Fibroblast of skin of back (primary cell): Measurements from ENCODE around the gene NR2C2.

Experiments used
- DNase-seq: peaks from one replicate; pipeline ENCODE4 v3.0.0-alpha.2; 2013

The NR2C2 gene

DNA sequence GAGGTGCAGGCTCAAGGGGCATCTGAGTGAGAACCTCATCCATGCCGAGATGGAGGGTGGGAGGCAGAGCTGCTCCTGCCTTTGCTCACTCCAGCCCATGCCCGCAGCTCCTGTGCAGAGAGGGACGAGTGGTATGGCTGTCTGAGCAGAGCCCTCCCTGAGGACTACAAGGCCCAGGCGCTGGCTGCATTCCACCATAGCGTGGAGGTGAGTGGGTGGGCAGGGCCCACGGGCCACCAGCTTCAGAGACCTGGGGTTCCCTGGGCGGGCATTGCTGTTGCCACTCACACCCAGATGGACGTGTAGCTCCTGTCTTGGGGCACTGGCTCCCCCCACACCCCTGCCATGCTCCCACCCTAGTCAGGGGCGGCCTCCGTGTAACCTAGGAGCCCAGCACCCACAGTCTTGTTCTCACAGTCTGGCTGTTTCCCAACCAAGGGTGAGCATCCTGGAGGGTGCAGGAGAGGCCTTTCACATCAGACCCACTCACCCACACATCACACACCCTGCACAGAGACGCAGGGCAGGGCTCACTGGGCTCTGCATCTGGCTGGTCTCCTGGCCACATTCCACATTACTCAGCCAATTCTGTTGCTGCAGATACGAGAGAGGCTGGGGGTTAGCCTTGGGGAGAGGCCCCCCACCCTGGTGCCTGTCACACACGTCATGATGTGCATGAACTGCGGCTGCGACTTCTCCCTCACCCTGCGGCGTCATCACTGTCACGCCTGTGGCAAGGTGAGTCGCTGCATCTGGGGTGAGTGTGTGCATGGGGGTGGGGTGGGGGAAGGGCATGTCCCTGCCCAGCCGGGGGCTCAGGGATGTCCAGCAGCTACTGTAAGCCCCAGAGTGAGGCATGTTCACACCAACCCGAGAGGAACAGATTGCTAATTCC lies 25.3 kb upstream of the NR2C2 start:
- DNase-seq = no peak

DNA sequence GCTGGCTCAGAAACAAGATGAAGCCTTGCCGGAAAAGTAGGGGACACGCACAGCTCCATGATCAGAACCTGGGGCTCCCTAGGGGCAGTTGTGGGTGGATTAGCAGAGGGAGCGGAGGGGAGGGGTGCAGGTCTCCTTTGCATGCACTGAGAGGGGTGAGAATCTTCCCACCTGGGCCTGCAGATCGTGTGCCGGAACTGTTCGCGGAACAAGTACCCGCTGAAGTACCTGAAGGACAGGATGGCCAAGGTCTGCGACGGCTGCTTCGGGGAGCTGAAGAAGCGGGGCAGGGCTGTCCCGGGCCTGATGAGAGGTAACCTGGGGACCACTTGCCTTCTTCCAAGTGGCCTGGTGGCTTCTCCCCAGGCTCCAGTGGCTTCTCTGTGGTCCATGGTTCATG lies 24.5 kb upstream of the NR2C2 start:
- no peak for DNase-seq

DNA sequence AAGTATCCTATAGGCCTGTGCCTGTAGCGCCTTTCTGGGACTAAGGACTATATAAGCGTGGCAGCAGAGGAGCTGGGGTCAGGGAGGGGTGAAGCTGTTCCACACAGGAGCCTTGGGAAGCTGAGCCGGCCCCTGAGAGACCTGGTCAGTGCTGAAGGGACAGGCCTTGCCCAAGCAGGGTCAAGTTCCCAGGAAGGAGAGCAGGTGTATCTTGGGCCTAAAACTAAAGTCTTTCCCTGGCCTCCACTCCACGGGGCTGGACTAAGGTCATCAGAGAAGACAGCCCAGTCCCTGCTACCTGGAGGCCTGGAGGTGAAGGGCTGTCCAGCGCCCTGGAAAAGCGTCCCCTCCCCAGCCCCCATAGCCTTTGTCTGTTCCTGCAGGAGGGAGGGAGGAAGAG lies 23.9 kb upstream of the NR2C2 start:
- DNase-seq = no peak

DNA sequence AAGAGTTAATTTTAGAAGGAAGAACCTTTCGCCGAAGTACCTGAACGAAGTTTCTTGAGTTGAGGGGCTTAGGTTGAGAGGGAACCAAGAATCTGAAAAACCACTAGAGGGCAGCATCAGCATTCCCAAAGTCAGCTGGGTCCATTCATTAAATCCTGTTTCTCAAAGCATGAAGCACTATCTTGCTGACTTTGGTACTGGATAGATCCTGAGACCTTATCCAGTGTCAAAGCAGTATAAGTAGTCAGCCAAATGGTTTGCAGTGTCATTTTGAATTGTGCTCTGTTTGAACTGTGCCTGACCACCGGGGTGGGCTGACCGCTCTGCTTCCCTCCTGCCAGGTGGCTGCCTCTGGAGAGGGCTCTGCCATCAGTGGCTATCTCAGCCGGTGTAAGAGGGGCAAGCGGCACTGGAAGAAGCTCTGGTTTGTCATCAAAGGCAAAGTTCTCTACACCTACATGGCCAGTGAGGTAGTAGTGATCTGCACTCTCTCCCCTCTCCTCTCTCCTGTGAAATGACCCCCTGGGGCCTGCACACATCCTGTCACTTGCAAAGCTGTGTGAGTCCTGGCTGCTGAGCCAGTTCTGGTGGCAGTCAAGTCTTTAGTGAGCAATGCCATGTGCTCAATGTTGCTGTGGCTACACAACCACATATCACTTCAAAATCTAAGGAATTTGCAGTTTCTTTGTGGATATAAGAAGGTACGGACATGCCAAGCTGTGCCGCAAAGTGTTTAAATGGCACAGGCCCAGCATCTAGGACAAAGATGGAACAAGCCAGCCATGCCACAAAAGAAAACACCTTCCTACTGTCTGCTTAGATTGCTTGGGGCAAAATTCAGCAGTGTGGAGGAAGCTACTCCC lies 21.4 kb upstream of the NR2C2 start:
- DNase-seq = peak; percentile 58

DNA sequence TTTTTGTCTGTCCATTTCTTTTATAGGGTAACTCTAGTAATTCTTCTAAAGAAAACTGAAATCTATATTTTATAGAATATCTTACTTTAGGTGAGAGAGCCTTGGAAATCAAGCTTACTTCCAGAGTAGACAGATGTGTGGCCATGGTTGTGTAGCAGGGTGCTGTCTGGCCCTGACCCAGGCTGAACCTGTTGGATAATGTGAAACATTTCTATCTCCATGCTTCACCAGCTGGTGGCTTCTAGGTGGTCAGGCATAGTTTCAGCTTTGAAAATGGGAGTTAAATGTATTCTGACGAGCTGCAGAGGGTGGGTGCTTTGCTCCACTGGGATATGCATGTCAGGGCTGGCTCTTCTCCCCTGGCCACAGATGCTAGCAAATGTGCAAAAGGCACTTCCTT lies 20.8 kb upstream of the NR2C2 start:
- no peak for DNase-seq

DNA sequence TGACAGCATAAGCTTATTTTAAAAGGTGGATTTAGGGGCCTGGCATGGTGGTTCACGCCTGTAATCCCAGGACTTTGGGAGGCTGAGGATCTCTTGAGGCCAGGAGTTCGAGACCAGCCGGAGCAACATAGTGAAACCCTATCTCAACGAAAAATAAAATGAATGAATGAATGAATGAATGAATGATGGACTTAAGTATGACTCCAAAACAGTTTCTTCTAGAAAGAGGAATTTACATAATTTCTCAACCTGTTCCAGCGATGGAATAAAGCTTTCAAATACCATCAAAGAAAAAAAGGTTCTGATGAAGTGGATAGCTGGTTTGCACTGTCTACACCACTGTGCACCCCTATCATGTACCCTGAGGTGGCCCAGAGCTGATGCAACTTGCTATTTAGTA lies 20.1 kb upstream of the NR2C2 start:
- no peak for DNase-seq

DNA sequence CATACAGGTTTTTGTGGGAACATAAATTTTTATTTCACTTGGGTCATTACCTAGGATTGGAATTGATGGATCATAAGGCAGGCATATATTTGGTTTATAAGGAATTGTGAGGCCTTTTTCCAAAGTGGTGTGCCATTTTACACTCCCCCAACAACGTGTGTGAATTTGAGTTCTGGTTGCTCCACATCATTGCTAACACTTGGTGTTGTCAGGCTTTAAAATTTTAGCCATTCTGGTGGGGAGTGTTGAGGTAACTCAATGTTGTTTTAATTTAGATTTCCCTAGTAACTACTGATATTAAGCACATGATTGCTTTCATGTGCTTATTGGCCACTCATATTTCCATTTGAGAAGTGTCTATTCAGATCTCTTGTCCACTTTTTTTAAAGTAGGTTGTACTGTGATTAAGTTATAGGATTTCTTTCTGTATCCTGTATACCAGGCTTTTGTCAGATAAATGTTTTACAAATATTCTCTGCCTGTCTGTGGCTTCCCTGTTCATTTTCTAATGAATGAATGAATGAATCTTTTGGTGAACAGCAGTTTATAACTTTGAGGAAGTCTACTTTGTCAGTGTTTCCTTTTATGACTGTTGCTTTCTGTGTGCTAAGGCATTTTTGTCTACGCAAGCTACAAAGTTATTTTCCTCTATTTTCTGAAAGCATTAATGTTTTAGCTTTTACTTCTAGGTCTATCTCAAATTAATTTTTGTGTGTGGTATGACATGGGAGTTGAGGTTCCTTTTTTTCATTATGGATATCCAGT lies 17.9 kb upstream of the NR2C2 start:
- DNase-seq = no peak

DNA sequence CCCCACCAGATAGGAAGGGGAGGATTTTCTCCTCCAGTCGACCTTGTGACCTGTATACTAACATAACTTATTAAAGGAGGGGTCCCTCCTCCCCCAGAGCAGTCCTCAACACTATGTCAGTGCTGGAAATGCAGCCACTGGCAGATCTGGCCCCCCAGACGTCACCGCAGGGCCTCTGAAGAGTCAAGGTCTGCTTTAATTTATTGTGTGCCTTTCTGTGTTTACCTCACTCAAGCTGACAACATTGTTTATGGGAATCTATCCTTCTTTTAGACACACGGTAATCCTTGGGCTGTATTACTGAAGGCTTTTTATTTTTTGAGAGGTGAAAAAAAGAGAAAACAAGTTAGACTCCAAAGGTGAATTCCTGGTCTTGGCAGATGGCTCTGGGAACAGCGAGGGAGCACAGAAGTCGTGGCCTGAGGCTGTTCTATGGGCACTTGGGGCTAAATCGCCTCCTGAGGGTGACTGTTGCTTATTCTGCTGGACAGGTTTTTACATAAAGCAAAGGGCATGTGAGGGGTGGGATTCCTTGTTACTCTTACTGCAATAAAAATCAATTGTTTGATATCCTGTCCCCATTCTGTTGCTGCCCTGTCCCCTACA lies 13.5 kb upstream of the NR2C2 start:
- DNase-seq = no peak

DNA sequence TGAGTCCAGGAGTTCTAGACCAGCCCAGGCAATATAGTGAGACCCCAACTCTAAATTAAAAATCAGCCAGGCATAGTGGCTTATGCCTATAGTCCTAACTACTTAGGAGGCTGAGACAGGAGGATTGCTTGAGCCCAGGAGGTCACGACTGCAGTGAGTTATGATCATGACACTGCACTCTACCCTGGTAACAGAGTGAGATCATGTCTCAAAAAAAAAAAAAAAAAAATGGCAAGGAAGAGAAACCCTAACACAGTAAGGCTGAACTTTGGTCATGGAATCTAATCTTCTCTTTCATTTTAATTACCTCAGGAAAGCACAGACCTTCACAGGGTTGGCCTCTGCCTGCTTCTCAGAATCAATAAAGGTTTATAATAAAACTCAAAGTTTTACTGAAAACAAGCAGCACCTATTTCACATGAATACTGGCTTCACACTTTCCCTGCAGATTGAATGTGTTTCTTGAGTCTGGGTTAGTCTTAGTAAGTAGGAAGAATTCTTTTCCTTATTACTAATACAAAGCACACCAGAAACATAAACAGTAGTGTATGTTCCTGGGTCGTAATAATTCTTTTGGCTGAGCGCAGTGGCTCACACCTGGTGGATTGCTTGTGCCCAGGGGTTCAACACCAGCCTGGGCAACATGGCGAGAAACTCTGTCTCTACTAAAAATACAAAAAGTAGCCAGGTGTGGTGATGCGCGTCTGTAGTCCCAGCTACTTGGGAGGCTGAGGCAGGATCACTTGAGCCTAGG lies 11.6 kb upstream of the NR2C2 start:
- no peak for DNase-seq

DNA sequence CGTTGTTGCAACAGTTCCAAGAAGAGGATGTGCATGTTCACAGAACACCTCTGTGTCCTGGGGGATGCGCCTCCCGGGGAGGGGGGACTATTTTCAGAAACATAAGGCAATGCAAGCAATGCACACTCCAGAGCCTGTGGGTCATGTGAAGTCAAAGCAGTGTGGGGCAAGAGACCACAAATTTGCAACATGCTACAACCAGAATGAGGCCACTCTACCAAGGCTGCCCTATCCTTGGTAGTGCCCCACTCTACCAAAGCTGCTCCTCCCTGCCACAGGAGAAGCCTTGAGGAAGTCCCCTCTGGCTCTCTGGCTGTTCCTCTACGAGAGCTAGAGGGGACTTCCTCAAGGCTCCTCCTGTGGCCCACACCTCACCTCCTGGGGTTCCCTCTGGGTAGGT lies 8.4 kb upstream of the NR2C2 start:
- DNase-seq = no peak

DNA sequence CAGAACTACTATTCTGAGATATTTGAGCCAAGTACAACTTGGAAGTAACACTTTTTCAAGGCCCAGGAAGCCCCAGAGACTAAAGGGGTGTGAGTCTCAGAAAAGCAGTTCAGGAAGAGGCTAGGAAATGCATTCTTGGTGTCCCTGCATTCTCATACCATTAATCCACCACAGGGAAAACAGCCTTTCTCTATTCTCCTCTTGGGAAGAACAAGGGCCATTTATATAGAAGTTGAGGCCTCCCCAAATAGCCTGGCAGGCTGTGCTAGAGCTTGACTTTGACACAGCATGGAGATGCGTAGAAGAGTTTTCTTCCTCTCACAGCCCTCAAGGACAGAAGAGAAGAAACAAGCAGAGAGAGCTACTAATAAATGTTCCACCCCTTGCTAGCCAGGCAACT lies 5.5 kb upstream of the NR2C2 start:
- DNase-seq = no peak

DNA sequence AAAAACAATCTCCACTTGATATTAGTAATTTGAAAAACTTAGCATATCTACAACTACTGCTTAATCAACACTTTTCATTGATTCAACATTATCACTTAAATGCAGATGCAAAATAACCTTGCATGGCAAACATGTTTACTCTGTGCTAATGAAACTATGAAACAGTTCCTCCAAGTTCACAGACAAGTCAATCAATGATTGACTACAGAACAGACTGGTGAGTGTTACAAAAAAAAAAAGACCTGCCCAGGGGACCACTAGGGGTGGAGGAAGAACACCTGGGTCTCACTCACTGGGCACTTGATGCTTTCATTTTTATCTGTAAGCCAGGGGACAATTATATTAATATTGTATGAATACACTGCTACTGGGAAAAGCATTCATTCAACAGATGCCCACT lies 4.3 kb upstream of the NR2C2 start:
- DNase-seq = no peak

DNA sequence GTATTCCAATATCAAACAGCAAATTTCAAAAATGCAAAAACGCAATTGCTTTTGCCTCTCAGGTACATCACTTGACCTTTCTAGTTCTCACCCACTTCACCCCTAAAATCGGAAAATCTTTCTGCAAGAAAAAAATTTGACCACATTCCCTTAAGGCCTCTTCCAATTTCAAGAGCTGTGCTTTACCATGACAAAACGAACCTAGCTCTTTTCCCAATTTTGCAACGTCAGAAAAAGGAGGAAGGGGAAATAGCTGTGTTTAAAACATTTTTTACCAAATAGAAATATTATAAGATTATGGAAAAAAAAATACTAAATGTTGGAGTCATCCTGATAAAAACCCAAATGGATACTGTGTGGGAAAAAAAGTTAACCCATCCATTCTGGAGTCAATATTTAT lies 1.1 kb upstream of the NR2C2 start:
- DNase-seq = no peak

DNA sequence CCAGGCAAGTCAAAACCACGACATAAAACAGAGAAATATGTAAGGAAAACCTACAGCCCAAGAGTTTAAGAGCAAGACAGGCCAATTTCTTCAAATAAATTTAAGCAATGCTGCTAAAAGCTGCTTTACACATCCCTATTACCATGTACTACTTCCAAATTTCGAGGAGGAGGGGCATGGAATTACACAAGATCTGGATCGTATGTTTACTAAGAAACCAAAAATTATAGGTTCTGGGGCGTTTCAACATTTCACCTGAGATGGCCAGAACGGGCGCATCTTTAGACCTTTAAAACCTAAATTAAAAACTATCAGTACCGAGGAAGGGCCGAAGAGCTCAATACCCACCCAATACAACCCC lies 664 bp upstream of the NR2C2 start:
- DNase-seq = no peak

DNA sequence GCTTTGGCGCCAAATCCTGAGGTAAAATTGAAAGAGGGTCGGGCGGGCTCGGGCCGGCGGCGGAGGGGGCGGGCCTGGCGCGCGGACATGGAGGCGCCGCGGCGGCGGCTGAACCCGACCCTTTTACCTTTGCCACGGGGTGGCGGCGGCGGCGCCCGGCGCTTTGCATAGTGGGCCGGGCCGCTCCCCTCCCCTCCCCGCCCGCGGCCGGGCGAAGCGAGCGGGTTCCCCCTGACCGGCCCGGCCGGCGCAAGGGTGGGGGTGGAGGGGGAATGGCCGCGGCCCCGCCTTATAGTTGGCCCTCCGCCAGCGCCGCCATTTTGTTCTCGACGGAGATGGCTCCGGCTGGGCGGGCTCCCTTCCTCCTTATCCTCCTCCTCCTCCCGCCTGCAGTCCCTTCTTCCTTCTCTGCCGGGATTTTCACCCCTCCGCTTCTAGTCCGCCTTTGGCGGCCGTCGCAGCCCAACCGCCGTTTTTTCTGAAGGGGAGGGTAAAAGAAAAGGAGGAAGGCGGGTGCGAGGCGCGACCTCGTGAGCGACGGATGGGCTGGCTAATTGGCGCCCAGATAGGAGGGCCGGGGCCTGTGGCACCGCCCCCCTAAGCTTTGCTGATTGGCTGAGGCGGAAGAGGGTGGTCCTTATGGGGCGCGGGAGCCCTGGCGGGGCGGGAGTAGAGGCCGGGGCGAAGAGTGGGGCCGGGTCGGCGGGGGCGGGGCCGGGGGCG lies 664 bp downstream of the NR2C2 start:
- DNase-seq = peak; percentile 94

DNA sequence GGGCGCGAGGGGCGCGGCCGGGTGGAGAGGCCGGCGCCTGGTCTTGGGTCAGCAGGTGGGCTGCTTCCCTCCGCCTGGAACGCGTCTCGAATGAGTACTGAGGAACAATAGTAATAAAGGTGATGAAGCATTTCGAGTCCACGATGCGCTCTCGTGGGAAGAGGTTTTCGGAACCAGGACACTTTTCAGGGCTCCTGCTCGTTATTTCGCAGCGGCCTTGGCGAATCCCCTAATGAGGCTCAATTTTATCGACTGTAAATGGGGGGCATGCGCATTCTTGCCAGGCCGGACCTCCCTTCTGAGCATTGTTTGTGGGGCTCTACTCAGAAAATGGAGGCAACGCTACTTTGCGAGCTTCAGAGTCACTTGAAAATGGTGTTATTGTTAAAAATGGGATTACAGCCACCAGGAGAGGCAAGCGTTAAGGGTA lies 1.2 kb downstream of the NR2C2 start:
- no peak for DNase-seq

DNA sequence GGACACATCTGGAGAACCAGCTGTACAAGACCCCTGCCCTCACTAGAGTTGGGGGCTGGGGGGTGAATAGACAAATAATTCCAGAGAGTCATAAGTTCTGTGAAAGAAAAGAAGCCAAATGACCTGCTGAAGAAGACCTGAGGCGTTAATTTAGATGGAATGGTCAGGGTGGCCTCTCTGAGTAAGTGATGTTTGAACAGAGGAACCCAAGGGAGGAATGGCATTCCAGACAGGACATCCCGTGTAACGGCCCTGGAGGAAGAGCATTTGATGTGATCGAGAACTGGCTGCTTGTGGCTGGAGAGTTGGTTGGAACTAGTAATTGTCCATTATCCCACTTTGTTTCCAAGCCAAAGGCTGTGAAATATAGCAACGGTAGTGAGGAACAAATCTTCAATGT lies 1.7 kb downstream of the NR2C2 start:
- no peak for DNase-seq

DNA sequence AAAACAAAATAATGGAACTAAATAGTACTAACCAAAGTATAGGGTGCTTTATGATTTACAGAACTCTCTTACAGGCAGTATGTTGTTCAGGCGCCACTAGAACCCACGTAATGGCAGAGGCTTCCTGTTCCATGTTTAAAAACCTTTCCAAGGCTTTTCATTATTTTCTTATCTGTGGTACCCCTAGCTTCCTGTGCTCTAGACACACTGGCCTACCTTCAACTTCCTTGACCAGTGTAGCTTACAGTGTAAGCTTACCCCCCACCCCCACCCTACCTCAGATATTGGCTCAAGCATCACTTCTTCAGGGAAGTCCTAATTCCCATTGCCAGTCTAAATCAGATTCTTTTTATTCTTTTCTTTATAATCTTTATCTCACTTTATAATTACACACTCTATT lies 2.9 kb downstream of the NR2C2 start:
- DNase-seq = no peak

DNA sequence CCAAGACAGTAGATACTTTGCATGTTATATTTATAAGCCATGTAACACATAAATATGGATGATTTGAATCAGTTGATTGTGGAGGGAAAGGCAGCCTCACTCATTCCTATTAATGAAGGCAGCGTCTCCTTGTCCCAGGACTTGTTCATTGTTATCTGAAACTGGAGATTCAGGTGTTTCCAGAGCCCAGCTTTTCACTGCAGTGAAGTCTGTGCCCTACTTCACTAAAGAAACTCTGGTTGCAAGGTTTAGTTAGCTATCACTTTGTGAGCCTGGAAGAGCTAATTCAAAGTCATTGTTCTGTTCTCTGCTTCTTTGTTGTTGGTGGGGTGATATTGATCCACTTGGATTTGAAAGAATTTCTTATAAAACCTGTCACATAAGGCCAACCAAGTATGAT lies 9.8 kb downstream of the NR2C2 start:
- no peak for DNase-seq

DNA sequence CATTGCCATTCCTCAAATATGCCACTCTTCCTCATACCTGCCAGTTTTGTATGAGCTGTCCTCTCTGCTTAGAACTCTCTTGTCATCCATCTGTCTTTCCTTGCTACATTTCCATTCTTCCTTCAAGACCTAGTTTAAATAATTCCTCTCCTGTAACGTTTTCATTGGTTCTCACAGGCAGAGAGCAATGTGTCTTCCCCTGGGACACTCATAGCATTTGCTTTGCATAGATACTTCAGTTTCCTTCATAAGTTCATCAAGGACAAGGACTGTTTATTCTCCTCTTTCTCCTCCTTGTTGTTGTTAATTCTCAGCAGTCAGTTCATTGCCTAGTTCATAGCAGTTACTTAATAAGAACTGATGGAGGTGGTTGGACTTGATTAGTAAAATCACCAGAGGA lies 10.5 kb downstream of the NR2C2 start:
- DNase-seq = peak; percentile 30

DNA sequence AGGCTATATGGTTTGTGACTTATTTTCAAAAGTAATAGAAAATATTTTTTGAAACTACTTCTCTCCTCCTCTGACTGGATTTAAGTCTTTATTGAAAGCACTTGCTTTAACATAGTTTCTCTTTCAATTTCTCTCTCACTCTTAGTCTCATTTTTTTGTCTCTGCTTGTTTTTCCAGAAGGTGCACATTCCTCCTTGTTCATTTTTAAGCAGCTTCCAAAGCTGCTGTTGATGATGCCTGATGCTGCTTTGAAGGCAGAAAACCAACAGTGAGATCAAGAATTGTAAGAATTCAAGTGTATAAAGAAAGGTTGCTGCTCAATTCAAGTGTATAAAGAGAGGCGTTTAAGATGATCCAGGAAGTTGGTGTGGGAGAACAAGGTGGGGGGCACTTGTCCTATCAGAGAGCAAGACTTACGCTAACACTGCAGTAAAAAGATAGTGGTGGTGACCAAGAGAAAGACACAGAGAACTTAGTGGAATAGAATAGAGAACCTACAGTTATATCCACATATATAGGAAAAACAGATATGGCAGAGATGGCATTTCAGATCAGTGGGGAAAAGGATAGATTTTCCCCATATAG lies 12.1 kb downstream of the NR2C2 start:
- no peak for DNase-seq
